ENCODE results near the gene PHTF2. TPM values are rescaled to one million over a fixed set of nuclear protein-coding genes. Genes with fewer than 3 reads are reported as not detected.

Gene PHTF2
- total and polyA plus RNA-seq, 4 donors: 5.1 to 37.1 (median 8.7) TPM

DNA sequence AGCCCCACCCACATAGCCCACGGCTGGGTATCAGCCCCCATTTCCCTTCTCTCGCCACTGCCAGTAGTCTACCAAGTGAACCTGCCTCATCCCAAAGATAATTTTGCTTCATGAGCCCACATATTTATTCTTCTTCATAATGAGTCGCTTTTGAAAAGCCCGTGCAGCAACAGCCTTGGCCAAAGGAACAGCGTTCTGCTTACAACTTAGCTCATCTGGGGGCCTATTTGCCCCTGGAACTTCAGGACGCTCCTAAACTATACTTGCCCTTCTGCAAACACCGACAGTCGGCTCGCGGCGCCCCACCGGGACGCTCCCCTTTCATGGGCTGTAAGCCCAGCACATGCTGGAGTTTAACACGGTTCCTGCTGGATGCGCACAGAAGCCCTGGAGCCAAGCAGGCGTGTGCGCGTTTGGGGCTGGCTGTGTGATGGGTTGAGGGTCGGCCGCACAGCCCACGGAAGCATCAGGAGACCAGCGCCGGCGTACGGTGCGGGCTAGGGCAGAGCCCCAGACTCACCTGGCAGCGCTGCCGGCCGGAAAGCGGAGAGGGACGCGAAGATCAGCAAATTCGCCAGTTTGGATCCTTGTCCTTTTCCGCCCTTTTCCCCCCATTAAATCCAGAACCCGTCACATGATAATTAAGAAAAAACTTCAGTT is 709 bp upstream of the PHTF2 start:
- ATAC-seq (ENCODE audit: insufficient read depth, low FRiP score) (peak; percentile 10), DNase-seq (no peak)
- H3K4me1 ChIP-seq (ENCODE audit: control insufficient read depth in 5 of 5, insufficient read depth in 5 of 5, low read length in 5 of 5): peaks cover 0 to 24% (median 8%) of the 10 kb centered on the region in 5 donors

DNA sequence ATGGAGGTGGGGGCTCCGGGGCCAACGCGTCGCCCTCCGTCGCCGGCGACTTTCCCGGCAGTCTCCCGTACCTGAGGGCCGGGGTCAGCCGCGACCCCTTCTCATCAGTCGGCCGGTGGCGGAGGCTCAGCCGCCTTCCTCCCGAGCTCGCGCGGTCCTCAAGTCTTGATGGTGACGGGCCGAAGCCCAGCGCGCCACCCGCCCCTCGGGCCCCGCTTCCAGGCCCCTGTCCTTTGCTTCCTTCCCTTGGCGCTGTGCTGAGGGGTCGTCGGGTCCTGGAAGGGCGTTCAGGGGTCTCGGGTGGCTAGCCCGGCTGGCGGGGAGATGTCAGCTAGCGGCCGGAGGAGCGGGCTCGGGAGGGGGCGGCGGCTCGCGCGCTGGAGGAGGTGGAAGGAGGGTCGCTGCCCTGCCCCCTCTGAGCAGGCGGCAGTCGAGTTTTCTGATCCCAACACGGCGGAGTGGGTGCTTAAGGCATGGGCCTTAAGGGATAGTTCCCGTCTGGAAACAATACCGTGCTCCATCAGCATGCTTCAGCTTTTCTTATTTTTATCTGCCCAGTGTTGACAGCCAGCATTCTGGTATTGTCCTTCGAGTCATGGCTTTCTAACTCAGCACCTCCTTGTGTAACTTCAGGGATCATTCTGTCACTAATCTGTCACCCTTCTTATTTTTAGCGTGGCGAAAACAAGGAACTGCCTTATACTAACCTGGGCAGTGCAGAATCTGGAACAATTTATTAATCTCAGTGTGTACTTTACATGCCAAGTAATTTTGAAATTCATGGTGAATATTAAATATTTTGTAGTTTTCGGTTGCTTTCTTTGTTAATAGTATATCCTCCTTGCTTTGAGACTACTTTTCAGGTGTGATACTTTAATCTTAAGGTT is 748 bp downstream of the PHTF2 start:
- Histone ChIP-seq H3K9ac (ENCODE audit: insufficient read depth in 1 of 2, low read length in 2 of 2) (peak overlapping the region; percentile 79 to 86), H3K36me3 (ENCODE audit: control insufficient read depth in 4 of 4, insufficient read depth in 4 of 4, low read length in 4 of 4) (peaks cover 0 to 5% (median under 1%) of the 10 kb centered on the region in 4 donors), H3K4me3 (peak overlapping the region; percentile 76), H3K27me3 (ENCODE audit: control insufficient read depth in 3 of 3, insufficient read depth in 3 of 3, low read length in 2 of 3) (no peaks in the 10 kb centered on the region), H3K9me3 (ENCODE audit: control insufficient read depth in 4 of 4, insufficient read depth in 3 of 4, low read length in 3 of 4) (no peaks in the 10 kb centered on the region), H3K27ac (ENCODE audit: low read depth in 1 of 2, low read length in 1 of 2) (peak overlapping the region; percentile 86 to 95), H3K4me1 (ENCODE audit: control insufficient read depth in 5 of 5, insufficient read depth in 5 of 5, low read length in 5 of 5) (peaks cover 0 to 24% (median 8%) of the 10 kb centered on the region in 5 donors)
- DNase-seq (peak; percentile 63 to 73 (median 73)), ATAC-seq (ENCODE audit: insufficient read depth, low FRiP score) (no peak)
- 1% methylated on average over 32 to 55 of the region's 55 CpGs for WGBS, 2 donors
- TF ChIP-seq, protein P1, sequence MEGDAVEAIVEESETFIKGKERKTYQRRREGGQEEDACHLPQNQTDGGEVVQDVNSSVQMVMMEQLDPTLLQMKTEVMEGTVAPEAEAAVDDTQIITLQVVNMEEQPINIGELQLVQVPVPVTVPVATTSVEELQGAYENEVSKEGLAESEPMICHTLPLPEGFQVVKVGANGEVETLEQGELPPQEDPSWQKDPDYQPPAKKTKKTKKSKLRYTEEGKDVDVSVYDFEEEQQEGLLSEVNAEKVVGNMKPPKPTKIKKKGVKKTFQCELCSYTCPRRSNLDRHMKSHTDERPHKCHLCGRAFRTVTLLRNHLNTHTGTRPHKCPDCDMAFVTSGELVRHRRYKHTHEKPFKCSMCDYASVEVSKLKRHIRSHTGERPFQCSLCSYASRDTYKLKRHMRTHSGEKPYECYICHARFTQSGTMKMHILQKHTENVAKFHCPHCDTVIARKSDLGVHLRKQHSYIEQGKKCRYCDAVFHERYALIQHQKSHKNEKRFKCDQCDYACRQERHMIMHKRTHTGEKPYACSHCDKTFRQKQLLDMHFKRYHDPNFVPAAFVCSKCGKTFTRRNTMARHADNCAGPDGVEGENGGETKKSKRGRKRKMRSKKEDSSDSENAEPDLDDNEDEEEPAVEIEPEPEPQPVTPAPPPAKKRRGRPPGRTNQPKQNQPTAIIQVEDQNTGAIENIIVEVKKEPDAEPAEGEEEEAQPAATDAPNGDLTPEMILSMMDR (IDR thresholded peaks at IDR 0.05; ENCODE audit: control extremely low read depth, extremely low read depth): no peak

More for the DNA sequence above, 709 bp upstream of the PHTF2 start:
- Histone ChIP-seq H3K9ac (ENCODE audit: insufficient read depth in 1 of 2, low read length in 2 of 2) (peak overlapping the region; percentile 74 to 77), H3K27ac (ENCODE audit: low read depth in 1 of 2, low read length in 1 of 2) (peak overlapping the region; percentile 68 to 83), H3K4me3 (peak overlapping the region; percentile 83), H3K27me3 (ENCODE audit: control insufficient read depth in 3 of 3, insufficient read depth in 3 of 3, low read length in 2 of 3) (no peaks in the 10 kb centered on the region), H3K9me3 (ENCODE audit: control insufficient read depth in 4 of 4, insufficient read depth in 3 of 4, low read length in 3 of 4) (no peaks in the 10 kb centered on the region), H3K36me3 (ENCODE audit: control insufficient read depth in 4 of 4, insufficient read depth in 4 of 4, low read length in 4 of 4) (peaks cover 0 to 10% (median 4%) of the 10 kb centered on the region in 4 donors)
- TF ChIP-seq, protein P1 (IDR thresholded peaks at IDR 0.05; ENCODE audit: control extremely low read depth, extremely low read depth): no peak
- WGBS, 2 donors: 0 to 1% methylated on average over 35 of the region's 35 CpGs

DNA sequence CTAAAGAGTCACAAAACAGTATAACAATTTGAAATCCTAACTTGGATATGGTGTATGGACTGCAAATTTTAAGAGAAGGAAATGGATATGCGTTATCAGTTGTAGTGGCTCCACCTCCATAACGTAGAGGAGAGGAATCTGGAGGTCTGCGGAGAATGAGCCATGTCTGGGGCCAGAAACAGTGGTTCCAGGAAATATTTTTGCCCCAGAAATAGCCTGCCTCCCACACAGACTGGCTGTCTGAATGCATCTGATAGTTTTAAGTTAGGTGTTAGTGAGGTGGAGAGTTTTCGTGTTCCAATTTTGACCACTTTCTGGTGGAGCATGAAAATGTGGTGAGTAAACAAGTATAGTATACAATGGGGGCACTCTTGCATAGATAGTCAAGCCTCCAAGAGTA is 1.6 kb downstream of the PHTF2 start:
- ATAC-seq (ENCODE audit: insufficient read depth, low FRiP score): no peak
- DNase-seq: peak in 2 of 3 donors; percentile 11 to 24
- TF ChIP-seq, protein P1 (IDR thresholded peaks at IDR 0.05; ENCODE audit: control extremely low read depth, extremely low read depth): no peak
- Histone ChIP-seq H3K4me1 (ENCODE audit: control insufficient read depth in 5 of 5, insufficient read depth in 5 of 5, low read length in 5 of 5) (peaks cover 0 to 24% (median 8%) of the 10 kb centered on the region in 5 donors), H3K9me3 (ENCODE audit: control insufficient read depth in 4 of 4, insufficient read depth in 3 of 4, low read length in 3 of 4) (peaks cover 0 to 4% (median 0%) of the 10 kb centered on the region in 4 donors), H3K36me3 (ENCODE audit: control insufficient read depth in 4 of 4, insufficient read depth in 4 of 4, low read length in 4 of 4) (peaks cover 0 to 5% (median 0%) of the 10 kb centered on the region in 4 donors), H3K27me3 (ENCODE audit: control insufficient read depth in 3 of 3, insufficient read depth in 3 of 3, low read length in 2 of 3) (no peaks in the 10 kb centered on the region), H3K4me3 (no peak overlapping the region), H3K9ac (ENCODE audit: insufficient read depth in 1 of 2, low read length in 2 of 2) (no peak overlapping the region), H3K27ac (ENCODE audit: low read depth in 1 of 2, low read length in 1 of 2) (no peak overlapping the region)
- 36 to 51% methylated on average over 4 of the region's 4 CpGs for WGBS, 2 donors

Data from lung (tissue), 12 donors.